Measurements from ENCODE around the gene MYL12B.
A peak's percentile ranks its signal among the peaks of the same experiment; 100 is the strongest.

Gene MYL12B

DNA sequence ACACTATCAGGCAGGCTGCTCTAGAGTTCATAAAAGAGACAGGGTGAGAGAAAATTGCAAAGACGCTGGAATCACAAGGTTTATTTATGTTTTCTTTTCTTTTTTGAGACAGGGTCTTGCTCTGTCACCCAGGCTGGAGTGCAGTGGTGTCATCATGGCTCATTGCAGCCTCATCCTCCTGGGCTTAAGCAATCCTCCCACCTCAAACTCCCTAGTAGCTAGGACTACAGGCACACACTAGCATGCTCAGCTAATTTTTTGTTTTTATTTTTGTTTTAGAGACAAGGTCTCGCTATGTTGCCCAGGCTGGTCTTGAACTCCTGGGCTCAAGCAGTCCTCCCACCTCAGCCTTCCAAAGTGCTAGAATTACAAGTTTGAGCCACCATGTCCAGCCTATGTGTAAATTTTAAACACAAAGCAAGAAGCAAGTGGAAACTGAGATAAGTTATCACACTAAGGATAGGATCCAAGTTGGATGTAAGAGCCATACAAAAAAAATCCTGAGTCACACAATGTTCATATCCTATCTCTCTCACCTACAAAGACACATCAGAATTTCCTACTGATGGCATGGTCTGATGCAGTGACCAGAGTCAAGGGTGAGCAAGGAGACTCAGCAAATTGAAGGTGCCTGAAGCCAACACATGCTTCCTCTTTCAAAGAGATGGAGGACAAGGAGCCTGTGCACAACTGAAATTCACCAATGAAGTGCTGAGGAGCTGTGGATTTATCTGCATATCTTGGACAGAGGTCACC, 31.4 kb downstream of the MYL12B start:
- H3K4me3 Mint-ChIP-seq: no peak overlapping the region
- no peak for TF ChIP-seq CTCF (IDR thresholded peaks at IDR 0.05; ENCODE audit: unreplicated experiment in 3 of 3)
- peaks cover 54% of the 10 kb centered on the region for H3K36me3 Mint-ChIP-seq (ENCODE audit: low read depth)
- peaks cover 45% of the 10 kb centered on the region for H3K9me3 Mint-ChIP-seq
- H3K27me3 Mint-ChIP-seq (ENCODE audit: low read depth): peaks cover 3% of the 10 kb centered on the region
- H3K4me1 Mint-ChIP-seq: peaks cover 7% of the 10 kb centered on the region
- H3K27ac Mint-ChIP-seq: no peak overlapping the region

GRCh38 chr18:3294435-3295080, 32.6 kb downstream of the MYL12B start:
- H3K36me3 Mint-ChIP-seq (ENCODE audit: low read depth): peaks cover 49% of the 10 kb centered on the region

DNA sequence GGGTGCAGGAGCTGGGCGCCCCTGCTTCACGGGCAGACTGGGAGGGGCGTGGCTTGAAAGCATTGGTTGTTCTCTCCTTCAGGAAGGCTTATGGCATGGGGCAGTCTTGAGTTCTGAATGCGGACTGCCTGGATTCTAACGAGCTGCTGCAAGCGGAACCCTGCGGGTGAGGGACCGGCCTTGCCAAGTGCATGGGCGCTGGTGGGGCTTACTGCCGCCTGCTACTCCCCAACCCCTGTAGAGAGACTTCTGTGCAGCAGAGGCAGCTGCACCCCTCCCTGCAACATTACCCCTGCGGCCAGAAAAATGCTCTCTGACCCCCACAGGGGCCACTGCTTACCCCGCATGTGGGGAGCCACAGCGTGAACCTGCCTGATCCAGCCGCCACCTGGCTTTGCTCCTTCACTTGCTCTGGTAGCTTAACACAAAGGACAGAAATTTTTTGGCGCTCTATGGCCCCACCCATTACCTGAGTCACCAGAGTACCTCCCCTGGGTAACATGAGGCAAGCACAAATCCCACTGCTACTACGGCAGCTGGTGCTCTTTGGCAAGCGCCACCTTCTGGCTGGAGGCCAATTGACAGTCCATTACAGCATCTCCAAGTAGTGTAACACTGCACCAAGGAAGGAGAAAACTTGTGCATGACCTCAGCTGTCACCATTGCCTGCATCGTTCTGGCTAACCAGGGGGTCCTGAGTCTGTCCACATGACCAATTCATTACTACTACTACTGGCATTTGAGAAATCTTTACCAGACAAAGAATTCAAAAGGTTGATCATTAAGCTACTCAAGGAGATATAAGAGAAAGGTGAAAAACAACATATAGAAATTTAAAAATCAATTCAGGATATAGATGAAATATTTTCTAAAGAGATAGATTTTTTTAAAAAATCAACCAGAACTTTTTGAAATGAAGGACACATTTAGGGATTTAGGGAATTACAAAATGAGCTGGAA, 35.4 kb downstream of the MYL12B start:
- Mint-ChIP-seq H3K4me3 (peak overlapping the region; percentile 95 to 97 (median 96)), H3K27me3 (ENCODE audit: low read depth) (peaks cover 3% of the 10 kb centered on the region), H3K27ac (peak overlapping the region; percentile 92 to 94 (median 94)), H3K4me1 (peaks cover 7% of the 10 kb centered on the region), H3K36me3 (ENCODE audit: low read depth) (peaks cover 31% of the 10 kb centered on the region), H3K9me3 (peaks cover 32% of the 10 kb centered on the region)
- peak; percentile 60 to 85 (median 69) for TF ChIP-seq CTCF (IDR thresholded peaks at IDR 0.05; ENCODE audit: unreplicated experiment in 3 of 3)

More at GRCh38 chr18:3294435-3295080, 32.6 kb downstream of the MYL12B start:
- Mint-ChIP-seq H3K27me3 (ENCODE audit: low read depth) (peaks cover 3% of the 10 kb centered on the region), H3K9me3 (peaks cover 43% of the 10 kb centered on the region), H3K4me3 (peak overlapping the region; percentile 10 to 62 (median 42)), H3K27ac (no peak overlapping the region), H3K4me1 (peaks cover 7% of the 10 kb centered on the region)
- TF ChIP-seq CTCF (IDR thresholded peaks at IDR 0.05; ENCODE audit: unreplicated experiment in 3 of 3): no peak

- TF ChIP-seq CTCF (IDR thresholded peaks at IDR 0.05; ENCODE audit: unreplicated experiment in 3 of 3): no peak
- Mint-ChIP-seq H3K4me1 (peaks cover 5% of the 10 kb centered on the region), H3K36me3 (ENCODE audit: low read depth) (no peaks in the 10 kb centered on the region)
These were observed 42.9 kb downstream of the MYL12B start for GRCh38 chr18:3304832-3305231.

DNA sequence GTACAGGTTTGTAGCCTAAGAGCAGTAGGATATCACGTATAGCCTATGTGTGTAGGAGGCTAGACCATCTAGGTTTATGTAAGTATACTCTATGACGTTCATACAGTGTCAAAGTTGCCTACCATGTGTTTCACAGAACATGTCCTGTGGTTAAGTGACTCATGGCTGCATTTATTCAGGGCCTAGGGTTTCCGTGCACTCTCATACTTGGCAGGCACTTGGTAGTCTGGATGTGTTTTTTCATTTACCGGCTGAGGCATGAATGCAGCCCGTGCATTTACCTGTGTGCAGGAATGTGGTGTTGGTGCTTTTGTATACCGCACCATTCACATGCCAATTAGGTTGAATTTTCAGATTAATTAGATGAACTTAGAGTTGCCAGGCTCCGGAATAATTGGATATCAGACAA, 43.4 kb downstream of the MYL12B start:
- Mint-ChIP-seq H3K4me3 (no peak overlapping the region), H3K27ac (no peak overlapping the region), H3K9me3 (peaks cover 2% of the 10 kb centered on the region), H3K4me1 (peaks cover 5% of the 10 kb centered on the region), H3K27me3 (ENCODE audit: low read depth) (no peaks in the 10 kb centered on the region), H3K36me3 (ENCODE audit: low read depth) (no peaks in the 10 kb centered on the region)
- no peak for TF ChIP-seq CTCF (IDR thresholded peaks at IDR 0.05; ENCODE audit: unreplicated experiment in 3 of 3)

More at GRCh38 chr18:3304832-3305231, 42.9 kb downstream of the MYL12B start:
- no peak overlapping the region for H3K27ac Mint-ChIP-seq
- H3K9me3 Mint-ChIP-seq: peaks cover 6% of the 10 kb centered on the region
- no peaks in the 10 kb centered on the region for H3K27me3 Mint-ChIP-seq (ENCODE audit: low read depth)
- no peak overlapping the region for H3K4me3 Mint-ChIP-seq

Measured in nephron (organoid).